IPS DF 19.7 (cell line): ENCODE measurements around the gene CCDC180.
"Not testable (repeated sequence)": the region's sequence is repeated elsewhere in the genome, so short reads cannot be mapped to it uniquely, and the experiment has no call there.

Experiments
- DNase-seq: peaks from one replicate; pipeline ENCODE4 v3.0.0-alpha.2; 2013; ENCODE audit warnings: low read depth, low spot score

The CCDC180 gene

DNA sequence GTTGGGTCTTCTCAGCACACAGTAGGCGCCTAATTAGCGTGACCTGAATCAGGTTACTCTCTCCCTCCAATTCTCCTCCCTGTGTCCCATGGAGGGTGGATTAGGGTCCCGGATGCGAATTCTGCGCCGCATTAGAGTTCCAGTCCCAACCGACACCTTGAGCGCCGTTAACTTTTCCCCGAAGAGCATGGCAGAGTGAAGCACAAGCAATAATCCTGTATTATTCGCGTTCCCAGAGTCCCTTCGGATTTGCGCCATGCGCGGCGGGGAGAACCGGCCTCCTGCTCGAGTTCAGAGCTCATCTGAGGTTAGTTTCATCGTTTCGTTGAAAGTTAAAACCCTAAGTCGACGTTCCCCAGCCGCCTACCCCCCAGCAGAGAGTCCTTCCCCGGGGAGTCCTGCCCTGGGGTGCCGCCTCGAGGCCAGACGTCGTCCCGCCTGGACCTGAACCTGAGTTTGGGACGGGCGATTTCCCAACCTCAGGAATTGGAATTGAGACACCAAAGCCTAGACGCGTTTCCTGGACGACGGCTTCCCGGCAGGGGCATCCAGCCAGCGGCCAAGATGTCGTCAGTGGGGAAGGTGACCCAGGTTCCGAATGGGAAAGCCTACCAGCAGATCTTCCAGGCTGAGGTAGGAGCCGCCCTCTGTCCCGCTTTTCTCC, at the start of gene CCDC180:
TSS of gene CCDC180 (plus strand) at position 160 of the 664 bp plus-strand sequence. CDS start at position 565, 405 bp downstream.
- no peak for DNase-seq

DNA sequence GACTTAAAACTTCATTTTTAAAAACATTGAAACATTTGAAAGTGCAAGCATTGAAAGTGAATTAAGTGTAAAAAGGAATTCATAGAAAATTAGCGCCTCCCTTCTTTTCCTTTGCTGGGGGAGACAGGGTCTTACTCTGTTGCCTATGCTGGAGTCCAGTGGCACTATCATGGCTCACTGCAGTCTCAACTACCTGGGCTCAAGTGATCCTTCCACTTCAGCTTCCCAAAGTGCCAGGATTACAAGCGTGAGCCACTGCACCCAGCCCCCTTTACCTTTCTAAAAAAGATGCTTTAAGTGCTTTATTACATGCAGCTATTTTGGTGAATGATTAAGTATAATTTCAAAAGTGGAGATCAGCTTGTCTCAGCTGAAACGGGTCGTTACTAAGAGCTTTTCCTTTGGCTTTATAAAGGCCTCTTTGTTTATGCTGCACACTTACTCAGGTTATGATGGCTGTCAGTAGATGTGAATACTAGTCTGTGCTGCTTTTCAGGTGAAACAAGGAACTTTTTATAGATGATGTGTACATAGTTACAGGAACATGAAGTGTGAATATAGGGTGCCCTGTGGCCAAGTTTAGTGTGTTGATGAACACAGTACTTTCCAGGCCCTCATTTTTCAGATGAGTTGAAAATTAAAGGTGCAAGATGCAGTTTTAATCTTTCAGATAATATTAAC, 47.5 kb upstream of the CCDC180 start:
- DNase-seq: not testable (repeated sequence)

DNA sequence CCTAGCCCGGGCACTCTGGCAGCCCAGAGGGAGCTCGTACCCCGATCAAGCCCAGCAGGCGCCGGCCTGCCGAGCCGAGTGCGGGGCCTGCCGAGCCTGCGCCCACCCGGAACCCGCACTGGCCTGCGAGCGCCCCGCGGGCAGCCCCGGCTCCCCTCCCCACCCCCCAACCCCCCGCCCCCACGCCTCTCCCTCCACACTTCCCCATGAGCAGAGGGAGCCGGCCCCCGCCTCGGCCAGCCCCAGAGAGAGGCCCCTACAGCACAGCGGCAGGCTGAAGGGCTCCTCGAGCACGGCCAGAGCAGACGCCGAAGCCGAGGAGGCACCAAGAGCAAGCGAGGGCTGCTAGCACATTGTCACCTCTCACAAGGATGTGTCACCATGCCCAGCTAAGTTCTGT, 36.2 kb upstream of the CCDC180 start:
- DNase-seq: no peak

DNA sequence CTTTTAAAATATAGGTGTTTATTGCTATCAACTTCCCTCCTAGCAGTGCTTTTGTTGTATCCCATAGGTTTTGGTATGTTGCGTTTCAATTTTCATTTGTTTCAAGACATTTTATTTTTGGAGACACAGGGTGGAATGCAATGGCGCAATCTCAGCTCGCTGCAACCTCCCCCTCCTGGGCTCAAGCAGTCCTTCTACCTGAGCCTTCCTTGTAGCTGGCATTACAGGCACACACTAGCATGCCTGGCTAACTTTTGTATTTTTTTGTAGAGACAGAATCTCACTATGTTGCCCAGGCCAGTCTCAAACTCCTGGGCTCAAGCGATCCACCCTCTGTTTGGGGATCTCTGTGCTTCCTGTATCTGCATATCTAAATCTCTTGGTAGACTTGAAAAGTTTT, 35.4 kb upstream of the CCDC180 start:
- DNase-seq: no peak

DNA sequence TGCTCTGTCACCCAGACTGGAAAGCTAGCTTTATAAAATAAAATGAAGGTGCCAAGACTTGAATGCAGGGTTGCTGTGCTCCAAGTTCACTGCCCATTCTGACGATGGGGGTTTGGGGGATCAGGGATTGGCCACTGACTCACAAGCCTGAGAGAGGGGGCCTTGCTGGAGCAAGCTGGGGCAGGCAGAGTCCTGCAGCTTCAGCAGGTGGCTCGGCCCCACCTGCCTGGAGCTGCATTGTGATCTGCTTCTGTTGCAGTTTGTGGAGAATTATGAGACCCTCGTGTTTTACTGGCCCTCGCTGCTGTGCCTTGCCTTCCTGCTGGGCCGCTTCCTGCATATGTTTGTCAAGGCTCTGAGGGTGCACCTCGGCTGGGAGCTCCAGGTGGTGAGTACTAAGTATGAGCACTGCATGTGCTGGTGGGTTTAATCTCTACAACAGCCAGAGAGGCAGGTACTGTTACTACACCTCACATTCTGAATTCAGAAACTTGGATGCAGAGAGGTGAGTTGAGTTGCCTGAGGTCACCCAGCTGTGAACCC, 31.1 kb upstream of the CCDC180 start:
- peak; percentile 9 for DNase-seq

DNA sequence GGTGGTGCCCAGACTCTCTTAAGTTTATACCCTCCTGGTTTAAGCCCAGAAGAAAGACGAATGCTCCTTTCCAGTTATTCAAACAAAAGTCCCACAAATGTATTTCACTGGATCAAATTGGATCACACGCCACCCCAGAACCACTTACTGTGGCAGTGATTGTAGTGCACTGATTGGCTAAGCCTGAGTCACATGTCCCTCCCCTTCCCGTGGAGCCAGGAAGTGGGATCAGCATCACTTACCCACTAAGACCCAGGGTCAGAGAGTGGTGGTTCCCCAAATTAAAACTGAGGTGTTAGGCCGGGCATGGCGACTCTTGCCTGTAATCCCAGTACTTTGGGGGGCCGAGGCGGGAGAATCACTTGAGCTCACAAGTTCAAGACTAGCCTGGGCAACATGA, 29.5 kb upstream of the CCDC180 start:
- no peak for DNase-seq

DNA sequence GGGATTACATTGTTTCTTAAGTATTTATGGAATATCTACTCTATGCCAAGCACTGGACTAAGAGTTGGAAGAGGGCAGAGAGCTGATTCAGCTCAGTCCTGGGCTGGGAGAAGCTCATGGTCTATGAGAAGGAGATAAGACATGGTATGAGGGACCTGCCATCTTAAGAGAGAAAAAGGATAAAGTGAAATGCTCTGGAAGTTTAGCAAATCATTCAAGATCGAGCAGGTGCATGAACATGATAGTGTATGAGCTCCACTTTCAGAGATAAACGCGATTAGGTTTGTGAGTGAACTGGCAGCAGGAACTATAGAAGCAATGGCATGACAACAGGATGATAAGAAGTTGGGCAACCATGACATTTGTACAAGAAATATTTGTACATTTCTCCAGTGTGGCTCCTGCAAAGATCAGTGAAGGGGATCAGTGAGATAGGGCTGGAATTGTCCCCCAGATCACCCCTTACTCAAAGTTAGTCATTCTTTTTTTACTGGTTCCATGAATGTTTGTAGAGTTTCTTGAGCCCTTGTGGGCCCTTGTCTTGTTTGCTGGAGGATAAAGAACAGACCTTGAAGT, 26.6 kb upstream of the CCDC180 start:
- DNase-seq: no peak

DNA sequence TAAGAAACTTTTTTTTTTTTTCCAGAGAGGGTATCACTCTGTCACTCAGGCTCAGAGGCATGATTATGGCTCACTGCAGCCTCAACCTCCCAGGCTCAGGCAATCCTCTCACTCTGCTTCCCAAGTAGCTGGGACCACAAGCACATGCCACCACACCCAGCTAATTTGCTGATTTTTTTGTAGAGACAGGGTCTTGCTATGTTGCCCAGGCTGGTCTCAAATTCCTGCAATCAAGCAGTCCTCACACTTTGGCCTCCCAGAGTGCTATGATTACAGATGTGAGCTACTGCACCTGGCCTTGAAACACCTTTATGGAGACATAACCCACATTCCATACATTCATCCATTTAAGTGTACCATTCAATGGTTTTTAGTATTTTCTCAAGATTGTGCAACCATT, 23.7 kb upstream of the CCDC180 start:
- no peak for DNase-seq

DNA sequence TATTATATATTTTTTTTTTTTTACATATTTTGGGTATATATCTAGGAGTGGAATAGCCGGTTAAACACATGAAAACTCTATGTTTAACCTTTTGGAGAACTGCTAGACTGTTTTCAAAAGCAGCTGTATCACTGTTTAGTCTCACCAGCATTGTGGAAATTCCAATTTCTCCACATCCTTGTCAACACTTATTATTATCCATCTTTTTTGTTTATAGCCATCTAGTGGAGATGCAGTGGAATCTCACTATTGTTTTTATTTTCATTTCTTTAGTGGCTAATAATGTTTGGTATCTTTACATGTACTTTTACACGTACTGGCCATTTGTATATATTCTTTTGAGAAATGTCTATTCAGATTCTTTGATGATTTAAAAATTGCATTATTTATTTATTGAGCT, 22.7 kb upstream of the CCDC180 start:
- DNase-seq: no peak

DNA sequence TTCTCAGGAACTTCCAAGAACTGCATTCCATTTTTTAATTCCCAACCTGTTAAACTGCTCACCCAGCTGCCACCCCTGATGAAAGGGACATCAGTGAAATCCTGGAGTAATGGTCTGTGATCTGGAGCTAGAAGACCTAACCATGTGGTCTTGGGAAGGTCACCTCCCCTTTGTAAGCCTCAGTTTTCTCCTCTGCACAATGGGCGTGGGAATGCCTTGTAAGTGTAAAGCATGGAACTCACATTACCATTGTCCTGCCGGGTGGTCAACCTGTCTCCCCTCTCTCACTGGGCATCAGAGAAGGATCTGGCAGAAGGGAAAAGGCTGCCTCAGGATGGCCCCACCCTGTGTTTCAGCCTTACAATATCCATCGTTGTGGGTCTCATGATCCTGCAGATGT, 15.3 kb upstream of the CCDC180 start:
- no peak for DNase-seq

DNA sequence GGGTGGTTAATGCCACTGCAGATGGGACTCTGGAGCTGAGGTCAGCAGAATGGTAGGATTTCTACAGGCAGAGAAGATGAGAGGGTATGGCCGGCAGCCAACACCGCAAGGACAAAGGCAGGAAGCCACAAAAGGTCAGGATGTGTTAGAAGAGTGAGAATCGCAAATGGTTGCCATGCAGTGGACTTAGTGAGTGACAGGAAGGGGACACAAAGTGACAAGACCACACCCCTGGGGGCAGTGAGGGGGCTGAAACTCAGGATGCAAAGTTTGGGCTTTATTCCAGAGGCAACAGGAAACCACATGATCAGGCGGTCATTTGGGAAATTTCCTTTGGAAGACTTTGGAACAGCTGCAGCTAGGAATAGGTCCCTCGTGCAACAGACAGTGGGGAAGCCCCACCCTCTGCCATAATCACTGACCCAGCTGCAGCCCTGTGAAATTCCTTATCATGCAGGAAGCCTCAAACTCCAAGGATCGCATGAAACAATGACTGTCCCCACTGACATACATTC, 14.2 kb upstream of the CCDC180 start:
- no peak for DNase-seq

DNA sequence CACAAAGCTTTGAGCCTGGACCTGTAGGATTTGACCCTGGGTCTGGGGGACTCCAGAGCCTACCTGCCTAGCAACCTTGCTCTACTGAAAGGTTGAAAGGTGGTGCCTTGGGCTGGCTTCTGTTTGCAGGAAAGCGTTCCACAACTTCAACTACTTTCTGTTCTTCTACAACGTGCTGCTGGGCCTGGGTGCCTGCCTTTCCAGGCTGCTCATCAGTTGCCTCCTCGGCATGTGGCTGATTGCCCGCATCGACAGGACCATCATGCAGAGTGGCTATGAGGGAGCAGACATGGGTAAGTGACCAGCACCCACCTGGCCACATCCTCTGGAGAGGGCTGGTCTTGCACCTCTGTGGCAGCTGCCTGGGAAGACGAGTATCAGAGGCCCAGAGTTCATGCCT, 13.6 kb upstream of the CCDC180 start:
- DNase-seq: no peak

DNA sequence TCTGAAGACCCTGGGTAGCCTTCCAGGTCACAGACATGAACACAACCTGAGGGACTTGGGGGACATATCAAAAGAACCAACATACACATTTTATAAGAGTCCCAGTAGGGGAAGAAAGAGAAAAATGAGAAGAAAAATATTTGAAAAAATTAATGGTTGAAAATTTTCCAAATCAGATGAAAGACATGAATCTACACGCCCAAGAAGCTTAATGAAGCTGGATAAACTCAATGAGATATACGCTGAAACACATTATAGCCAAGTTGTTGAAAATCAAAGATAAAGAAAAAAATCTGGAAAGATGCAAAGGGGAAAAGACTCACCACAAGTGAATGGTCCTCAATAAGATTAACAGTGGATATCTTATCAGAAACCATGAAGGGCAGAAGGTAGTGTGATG, 9.6 kb upstream of the CCDC180 start:
- DNase-seq: no peak

DNA sequence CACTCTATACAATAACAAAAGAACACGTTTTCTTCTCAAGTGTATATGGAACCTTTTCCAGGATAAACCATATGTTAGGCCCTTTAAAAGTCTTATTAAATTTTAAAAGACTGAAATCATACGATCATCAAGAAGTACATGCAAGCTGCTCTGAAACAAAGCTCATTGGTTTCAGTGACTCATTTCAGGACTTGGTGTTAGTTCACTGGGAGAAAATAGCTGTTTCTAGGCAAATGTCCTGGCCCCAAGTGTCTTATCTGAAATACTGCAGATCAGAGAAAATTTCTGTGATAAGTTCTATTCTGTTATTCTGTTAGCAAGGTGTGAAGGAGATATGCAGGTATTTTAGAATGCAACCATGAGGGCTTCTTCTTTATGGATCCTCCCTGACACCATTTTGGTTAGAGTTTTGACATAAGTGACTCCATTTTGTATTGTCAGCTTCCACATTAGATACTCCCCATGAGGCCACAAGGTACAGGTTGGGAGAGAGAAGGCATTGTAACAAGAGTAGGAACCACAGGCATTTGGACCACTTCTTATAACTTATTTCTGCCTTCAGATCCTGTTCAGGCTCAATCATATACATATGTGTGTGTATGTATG, 7.5 kb upstream of the CCDC180 start:
- DNase-seq: no peak

DNA sequence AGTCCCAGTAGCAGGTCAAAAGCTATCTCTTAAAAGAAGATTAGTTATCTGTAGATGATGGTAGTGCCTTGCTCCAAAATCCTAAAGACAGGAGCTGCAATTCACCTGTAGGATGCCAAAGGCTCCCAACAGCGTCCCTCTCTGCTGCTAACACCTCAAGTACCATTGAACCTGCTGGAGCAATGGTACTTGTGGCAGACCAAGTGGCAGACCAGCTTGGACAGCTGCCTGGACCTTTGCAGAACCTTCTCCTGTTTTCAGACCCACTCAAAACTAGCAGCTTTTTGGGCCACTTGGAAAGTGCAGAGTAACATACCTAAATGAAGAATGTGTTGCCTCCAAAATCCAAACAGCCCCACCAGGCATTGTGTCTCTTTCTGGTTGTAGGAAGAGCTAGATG, 6.9 kb upstream of the CCDC180 start:
- DNase-seq: no peak

DNA sequence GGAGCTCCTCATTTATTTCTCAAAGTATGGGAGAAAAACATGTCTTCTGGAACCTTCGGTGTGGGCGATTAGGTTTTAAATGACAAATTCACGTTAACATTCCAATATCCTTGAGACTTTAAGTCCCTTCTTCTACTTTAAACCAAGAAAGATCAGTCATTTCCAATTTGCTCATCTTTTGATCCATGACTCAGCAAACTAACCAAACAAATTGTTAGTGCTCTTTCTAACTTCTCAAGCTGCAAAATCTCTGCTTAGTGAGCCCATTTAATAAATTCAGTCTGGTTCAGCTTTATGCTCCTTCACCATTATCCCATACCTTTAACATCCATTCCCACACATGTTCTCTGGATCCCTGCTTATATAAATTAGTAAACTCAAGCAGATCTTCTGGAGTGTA, 5.5 kb upstream of the CCDC180 start:
- DNase-seq: no peak

DNA sequence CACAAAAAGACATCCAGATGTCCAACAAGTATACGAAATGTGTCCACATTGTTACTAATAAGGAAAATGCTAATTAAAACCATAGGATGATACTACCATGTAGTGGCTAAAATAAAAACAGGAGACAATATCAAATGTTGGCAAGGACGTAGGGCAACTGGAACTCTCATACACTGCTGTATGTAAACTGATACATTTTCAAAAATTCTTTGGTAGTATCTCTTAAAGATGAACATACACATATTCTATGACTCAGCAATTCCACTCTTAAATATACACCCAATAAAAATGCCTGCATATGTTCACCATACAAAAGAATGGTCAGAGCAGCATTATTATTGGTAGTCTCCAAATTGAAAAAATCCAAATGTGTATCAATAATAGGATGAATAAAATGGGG, 2.9 kb upstream of the CCDC180 start:
- DNase-seq: no peak

DNA sequence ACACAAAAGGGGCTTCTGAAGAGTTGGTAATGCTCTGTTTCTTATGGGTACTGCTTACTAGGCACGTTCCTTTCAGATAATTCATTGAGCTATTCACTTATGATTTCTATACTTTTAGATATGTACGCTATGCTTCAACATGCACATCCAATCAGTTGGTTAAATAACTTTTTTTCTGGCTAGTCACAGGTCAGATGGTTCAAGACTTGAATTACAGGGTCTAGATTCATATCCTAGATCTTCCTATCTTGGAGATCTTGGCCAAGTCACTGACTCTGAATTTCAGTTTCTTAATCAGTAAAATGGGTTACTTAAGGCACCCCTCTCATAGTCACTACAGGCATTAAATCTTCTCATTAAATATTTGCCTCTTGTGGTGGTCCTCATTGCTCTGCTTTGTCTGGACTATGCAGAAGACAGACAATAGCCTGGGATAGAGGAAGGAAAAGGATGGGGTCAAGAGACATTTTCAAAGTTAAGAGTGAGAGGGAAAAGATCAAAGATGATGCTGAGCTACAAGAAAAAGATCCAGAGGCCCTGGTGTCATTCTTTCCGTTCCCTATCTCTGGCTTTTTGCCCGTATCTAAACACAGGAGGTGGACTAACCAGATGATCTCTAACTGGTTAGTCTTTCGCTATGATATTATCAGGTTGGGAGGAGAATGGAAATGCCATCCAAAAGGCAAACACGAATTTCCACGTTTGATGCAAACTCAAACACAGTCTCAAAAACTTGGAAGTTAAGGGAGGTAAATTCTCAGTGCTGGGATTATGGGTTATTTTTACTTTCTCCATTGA, 1.8 kb upstream of the CCDC180 start:
- no peak for DNase-seq

DNA sequence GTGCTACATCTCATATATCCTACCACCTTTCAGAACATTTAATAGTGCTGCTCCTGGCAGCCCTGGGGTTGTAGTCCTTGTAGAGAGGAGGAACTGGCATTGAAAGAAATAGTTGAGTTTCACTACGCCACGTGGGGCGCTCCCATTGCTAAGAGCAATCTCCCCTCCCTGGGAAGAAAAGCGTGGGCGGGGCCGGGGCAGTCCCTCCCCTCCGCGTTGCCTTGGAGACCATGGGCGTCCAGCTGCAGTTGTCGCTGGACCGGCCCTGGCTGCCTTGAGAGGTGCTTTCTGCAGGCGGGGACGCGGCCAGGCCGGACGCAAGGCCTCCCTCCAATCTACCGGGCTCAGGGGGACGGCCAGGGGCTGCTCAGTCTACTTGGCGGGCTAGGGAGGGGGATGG, 368 bp upstream of the CCDC180 start:
- DNase-seq: peak; percentile 83

DNA sequence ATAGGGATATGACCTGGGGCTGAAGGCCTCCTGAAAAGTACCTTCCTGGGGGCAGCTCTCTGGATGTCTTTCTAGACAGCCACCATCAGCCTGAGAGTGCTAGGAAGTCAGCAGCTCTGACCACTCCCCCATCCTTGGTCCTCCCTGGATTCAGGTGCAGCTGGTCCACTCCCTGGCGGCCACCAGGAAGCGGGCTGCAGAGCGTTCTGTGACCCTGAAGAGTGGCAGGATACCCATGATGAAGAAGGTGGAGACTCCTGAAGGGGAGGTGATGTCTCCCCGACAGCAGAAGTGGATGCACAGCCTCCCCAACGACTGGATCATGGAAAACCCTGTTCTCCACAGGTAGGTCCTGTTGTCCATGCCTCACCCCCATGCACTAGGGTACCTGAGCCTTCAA, 1.8 kb downstream of the CCDC180 start:
- no peak for DNase-seq

DNA sequence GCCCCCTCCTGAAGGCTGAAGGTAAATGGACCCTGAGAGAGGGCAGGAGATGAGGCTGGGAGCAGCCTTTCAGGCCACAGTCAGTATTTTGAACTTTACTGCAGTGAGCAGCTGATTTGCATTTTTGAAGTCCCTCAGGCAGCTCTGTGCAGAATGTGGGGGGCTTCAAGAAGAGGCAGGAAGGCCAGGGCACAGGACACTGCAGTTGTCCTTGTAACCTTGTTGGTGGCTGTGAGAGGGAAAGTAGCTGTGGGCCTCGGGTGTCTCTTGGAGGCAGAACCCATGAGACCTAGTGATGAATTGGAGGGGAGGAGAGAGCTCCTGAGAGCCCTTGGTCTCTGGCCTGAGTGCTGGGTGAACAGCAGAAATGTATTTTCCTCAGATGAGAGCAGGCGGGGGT, 2.6 kb downstream of the CCDC180 start:
- no peak for DNase-seq

DNA sequence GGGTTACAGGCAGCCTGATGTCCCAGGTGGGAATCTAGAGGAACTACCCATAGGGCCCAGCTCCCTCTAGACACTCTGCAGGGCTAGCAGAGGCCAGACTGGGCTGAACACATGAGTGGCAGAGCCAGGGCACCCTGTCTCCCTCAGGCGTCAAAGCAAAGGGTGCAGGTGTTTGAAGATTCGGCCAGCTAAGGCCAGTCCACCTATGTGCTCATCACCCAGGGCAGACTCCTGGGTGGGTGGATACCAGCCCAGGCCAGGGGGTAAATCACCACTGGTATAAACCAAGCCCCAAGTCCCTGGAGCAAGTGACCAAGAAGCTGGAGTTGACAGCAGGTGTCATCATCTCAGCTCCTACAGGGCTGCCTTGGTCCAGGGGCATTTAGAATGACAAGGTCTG, 3.4 kb downstream of the CCDC180 start:
- DNase-seq: no peak
